ENCODE data around the gene DHX9. TPM values are rescaled to one million over a fixed set of nuclear protein-coding genes. Genes with fewer than 3 reads are reported as not detected.

DHX9 gene
- total and polyA plus RNA-seq, 10 of the 15 experiments (the other 5 are each of a cell fraction or from before 2014, with no cell fraction given), result 90.7 to 234 (median 217) TPM

- TF ChIP-seq NFXL1 (IDR thresholded peaks at IDR 0.05; ENCODE audit: borderline replicate concordance) (no peak), ZNF24 (IDR thresholded peaks at IDR 0.05) (peak; percentile 60; the same call in 1 of the 2 replicates), PRDM15 (CRISPR knock-in tag; IDR thresholded peaks at IDR 0.05) (no peak), SIN3A (IDR thresholded peaks at IDR 0.05; ENCODE audit: low read depth, low read length) (peak; percentile 65), SMAD1 (IDR thresholded peaks at IDR 0.05; ENCODE audit: low read depth, partially characterized antibody) (no peak), DPF2 (IDR thresholded peaks at IDR 0.05) (peak; percentile 86), ZNF384 (IDR thresholded peaks at IDR 0.05; ENCODE audit: borderline replicate concordance, low read depth, low read length) (no peak), E2F8 (IDR thresholded peaks at IDR 0.05; ENCODE audit: low read depth, partially characterized antibody) (no peak), SRF (IDR thresholded peaks at IDR 0.05; ENCODE audit: low read depth in 2 of 2, low read length in 2 of 2) (peak; percentile 55 to 63; a peak in 2 of 4 replicates), LARP7 (IDR thresholded peaks at IDR 0.05) (peak; percentile 93), ZNF274 (IDR thresholded peaks at IDR 0.05; ENCODE audit: insufficient read depth, insufficient read length) (no peak), MEF2A (IDR thresholded peaks at IDR 0.05; ENCODE audit: insufficient read depth, low read depth, low read length) (0 out of 2 replicates have a peak, but pooled peaks have one; percentile 4), ATF7 (IDR thresholded peaks at IDR 0.05; ENCODE audit: low read depth) (no peak), PAX8 (IDR thresholded peaks at IDR 0.05) (no peak), RCOR1 (conservative IDR thresholded peaks at IDR 0.05; ENCODE audit: low read depth, low read length) (no peak)
- TF ChIP-seq, protein P1, sequence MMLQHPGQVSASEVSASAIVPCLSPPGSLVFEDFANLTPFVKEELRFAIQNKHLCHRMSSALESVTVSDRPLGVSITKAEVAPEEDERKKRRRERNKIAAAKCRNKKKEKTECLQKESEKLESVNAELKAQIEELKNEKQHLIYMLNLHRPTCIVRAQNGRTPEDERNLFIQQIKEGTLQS (IDR thresholded peaks at IDR 0.05; ENCODE audit: borderline replicate concordance, extremely low read depth, low read depth, low read length), result 0 out of 2 replicates have a peak, but pooled peaks have one; percentile 25
- TF ChIP-seq, protein P2, sequence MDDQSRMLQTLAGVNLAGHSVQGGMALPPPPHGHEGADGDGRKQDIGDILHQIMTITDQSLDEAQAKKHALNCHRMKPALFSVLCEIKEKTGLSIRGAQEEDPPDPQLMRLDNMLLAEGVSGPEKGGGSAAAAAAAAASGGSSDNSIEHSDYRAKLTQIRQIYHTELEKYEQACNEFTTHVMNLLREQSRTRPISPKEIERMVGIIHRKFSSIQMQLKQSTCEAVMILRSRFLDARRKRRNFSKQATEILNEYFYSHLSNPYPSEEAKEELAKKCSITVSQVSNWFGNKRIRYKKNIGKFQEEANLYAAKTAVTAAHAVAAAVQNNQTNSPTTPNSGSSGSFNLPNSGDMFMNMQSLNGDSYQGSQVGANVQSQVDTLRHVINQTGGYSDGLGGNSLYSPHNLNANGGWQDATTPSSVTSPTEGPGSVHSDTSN (IDR thresholded peaks at IDR 0.05; ENCODE audit: insufficient replicate concordance, low read depth, low read length), result no peak
- TF ChIP-seq, protein P3, sequence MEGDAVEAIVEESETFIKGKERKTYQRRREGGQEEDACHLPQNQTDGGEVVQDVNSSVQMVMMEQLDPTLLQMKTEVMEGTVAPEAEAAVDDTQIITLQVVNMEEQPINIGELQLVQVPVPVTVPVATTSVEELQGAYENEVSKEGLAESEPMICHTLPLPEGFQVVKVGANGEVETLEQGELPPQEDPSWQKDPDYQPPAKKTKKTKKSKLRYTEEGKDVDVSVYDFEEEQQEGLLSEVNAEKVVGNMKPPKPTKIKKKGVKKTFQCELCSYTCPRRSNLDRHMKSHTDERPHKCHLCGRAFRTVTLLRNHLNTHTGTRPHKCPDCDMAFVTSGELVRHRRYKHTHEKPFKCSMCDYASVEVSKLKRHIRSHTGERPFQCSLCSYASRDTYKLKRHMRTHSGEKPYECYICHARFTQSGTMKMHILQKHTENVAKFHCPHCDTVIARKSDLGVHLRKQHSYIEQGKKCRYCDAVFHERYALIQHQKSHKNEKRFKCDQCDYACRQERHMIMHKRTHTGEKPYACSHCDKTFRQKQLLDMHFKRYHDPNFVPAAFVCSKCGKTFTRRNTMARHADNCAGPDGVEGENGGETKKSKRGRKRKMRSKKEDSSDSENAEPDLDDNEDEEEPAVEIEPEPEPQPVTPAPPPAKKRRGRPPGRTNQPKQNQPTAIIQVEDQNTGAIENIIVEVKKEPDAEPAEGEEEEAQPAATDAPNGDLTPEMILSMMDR (IDR thresholded peaks at IDR 0.05 in 2 of 3, conservative IDR thresholded peaks at IDR 0.05 in 1 of 3; ENCODE audit: control insufficient read depth in 2 of 3, extremely low read depth in 1 of 3, insufficient read depth in 1 of 3, low read depth in 3 of 3, low read length in 3 of 3), result peak in 2 of 3 experiments; percentile 6 to 27; a peak in 2 of 6 replicates
These were observed at the start of gene DHX9 (continued) for GRCh38 chr1:182839209-182840066.
